GM19240 (cell line): Measurements from ENCODE around the gene FLCN.
A peak's percentile ranks its signal among the peaks of the same experiment; 100 is the strongest.
"Not testable (repeated sequence)": the region's sequence is repeated elsewhere in the genome, so short reads cannot be mapped to it uniquely, and the experiment has no call there.

Experiments
- DNase-seq: peaks from one replicate; pipeline ENCODE4 v3.0.0; 2011; ENCODE audit warnings: low spot score; ENCODE audit not compliant: insufficient read length

The FLCN gene

DNA sequence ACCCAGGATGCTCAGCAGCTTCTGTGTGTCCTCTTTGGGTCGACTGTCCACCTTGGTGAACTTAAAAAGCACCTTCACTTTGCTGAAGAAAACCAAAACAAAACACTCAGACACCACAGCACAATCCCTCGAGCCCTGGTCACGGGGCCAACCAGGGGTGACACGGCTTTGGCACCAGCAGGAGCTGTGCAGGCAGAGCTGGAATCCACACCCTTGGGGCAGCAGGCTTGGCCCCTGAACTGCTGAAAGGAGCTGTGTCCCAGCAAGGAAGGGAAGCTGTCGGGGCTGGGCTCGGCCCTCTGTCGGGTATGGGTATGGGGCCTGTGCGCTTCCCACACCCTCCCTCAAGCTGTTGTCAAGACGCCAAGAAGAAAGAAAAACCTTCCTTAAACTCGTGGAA, 23.2 kb downstream of the FLCN start:
- no peak for DNase-seq

DNA sequence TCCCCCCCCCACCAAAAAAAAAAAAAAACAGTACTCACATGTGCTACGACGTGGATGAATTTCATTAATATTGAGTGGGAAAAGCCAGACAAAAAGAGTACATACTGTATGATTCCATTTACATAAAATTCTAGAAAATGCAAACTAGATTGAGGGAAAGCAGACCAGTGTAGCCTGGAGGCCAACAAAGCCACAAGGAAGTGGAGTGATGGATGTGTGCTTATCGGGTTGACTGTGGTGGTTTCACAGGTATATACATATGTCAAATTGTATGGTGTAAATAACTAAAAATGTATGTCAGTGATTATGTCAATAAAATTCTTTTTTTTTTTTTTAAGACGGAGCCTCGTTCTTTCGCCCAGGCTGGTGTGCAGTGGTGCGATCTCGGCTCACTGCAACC, 29.0 kb downstream of the FLCN start:
- no peak for DNase-seq

DNA sequence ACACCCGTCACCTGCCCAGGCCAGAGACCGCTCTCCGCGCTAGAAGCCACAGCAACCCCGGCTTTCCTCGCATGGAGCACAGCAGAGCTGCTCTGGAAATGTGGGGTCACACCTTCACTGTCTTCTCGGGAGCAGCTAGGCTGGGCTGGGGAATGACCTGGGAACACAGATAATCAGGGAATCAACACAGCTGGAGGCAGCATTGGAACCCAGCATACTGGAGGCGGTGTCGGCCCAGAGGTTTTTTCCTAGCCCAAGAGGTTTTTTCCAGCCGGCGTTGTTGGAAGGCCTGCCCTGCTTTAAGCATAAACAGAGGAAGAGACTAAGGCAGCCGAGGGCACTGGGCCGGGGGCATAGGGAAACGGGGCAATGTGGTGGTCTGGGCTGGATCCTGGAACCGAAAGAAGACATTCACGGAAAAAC, 30.0 kb downstream of the FLCN start:
- DNase-seq, result no peak

DNA sequence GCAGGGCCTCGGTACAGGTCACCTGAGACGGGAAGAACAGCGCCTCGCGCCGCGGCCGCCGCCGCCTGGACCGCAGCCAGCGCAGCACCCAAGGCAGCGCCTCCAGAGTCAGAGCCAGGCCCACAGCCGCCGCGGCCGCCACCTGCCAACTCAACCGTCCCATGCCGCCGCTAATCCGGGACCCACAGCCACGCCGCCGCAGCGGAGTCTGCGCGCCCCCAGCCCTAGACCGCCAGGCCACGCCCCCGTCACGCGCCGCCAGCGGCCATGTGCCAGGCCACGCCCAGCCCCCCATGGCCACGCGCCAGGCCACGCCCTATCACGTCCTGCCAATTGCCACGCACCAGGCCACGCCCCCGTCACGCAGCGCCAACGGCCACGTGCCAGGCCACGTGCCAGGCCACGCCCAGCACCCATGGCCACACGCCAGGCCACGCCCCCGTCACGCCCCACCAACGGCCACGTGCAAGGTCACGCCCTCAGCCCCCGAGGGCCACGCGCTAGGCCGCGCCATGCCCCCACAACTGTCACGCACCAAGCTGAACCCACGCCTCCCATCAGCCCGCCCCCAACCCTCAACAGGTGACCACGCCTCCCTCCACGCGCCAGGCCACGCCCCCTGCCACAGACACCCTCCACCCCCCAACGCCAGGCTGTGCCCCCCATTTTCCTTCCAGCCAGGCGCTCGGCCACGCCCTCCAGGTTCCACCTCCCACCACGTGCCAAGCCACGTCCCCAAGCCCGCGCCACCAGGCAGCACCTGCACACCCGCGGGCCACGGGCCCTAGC, 30.6 kb downstream of the FLCN start, which contains the start of gene PLD6:
TSS of gene PLD6 (minus strand) at position 210 of the 789 bp plus-strand sequence. CDS start at position 163, 47 bp downstream.
- DNase-seq, result peak; percentile 76

DNA sequence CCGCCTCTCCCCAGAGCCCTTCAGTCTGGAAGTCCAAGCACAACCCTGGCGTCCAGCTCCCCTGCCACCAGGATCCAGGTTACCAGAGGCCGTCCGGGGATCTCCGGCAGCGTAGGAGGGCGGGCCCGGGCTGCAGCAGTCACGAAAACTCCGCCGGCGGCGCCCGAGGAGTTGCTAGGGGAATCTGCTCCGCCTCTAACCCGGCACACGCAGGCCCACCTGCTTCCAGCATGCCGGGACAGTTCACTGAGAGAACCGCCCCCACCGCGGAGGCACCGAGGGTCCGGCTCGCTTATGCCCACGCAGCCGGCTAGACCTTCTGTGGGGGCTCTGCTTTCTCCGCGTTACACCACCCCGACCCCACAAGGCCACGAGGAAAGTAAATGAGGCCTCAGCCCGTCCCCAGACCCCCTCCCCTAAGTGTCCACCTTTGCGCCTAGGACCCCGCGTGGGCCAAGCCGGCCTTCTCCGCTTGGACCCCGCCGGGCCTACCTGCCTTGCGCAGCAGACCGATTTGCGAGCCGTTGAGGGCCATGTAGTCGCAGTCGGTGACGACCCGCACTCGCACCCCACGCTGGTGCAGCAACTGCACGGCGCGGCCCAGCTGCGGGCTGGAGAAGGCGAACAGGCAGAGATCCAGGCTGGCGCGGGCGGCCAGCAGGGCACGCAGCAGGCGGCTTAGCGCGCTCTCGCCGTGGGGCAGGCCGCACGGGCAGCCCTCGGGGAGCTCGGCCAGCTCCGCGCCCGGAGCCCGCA, 31.4 kb downstream of the FLCN start:
- peak; percentile 64 for DNase-seq

DNA sequence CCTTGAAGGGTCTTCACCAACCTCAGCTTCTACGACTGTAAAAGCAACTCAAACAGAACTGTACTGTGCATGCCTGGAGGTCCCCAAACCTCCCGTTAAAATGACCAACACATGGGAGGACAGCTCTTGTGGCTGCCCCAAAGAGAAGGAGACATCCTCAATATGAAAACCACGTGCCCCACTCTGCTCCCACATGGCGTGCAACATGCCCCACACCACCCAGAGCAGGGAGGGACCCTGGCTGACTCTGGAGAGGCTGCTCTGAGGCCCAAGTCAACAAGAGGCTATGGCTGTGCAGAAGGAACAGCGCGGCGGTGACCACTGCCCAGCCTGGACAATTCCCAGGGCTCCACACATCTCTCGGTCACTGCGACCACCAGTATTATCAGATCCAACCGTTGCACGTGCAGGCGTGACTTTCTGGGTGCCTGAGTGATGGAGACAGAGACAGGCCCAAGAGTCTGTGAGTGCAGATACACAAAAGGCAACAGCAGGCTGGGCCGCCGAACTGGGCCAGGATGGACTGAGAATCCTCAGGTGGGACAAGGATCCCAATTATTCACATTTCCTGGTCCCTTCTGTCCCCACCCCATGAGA, 32.2 kb downstream of the FLCN start:
- DNase-seq, result no peak

DNA sequence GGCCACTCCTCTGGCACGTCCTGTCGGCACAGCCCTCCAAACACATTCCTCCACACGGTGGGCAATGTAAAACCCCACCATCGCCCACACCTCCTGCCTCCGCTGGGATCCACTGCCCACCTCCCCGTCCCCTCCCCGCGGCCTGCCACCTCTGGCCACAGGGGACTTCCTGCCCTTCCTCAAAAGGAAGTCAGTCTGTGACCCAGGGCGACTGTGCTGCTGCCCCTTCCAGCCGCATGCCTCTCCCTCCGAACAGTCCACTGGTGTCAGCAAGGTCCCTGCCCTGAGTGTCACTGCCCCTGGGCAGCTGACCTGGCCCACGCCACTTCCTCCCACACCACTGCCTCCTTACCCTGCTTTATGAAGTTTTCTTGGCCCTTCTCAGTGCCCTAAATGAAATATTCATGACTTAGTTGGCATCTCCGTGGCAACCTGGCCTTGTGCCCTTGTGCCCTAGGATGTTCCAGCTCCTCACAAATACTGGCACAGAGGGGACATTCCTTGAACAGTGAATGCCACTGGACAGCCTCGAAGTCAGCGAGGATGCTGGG, 32.9 kb downstream of the FLCN start:
- DNase-seq, result no peak

DNA sequence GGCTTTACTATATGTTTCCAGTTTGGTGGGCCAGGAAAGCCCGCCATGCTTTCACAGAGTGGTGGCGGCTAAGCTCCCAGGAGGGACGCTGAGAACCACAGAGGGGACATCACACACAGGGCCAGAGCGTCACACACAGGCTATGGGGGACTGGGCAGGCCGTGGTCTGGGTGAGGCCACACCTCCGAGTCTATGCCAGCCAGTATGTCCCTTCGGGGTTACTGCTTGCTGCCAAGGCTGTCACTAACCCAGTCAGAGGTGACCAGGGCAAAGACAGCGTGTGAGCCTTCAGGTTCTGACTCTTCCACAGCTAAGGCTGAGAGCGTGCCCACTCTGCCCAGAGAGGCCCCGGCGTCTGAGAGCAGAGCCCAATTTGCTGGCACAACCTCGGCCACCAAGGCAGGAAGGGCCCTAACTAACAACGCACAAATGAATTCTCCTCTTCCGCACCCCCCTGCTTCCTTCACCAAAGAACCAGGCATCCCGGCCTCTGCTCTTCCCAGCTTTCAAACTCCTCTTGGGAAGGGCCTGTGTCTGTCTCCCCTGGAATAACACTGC, 33.7 kb downstream of the FLCN start:
- DNase-seq, result no peak

DNA sequence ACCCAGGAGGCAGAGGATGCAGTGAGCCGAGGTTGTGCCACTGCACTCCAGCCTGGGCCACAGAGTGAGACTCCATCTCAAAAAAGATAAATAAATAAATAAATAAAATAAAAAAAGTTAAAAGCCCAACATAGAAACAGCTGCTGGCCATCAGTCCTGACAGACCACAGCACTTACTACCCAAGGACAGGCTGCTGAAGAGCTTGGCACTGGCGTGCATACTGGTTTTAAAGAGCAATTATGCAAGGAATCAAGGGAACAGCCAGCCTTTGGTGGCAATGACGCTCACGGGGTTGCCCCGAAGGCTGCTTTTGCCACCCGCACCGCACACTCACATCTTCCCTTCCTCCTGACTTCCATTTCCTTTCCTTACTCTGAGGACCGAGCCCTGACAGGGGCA, 35.1 kb downstream of the FLCN start:
- no peak for DNase-seq

DNA sequence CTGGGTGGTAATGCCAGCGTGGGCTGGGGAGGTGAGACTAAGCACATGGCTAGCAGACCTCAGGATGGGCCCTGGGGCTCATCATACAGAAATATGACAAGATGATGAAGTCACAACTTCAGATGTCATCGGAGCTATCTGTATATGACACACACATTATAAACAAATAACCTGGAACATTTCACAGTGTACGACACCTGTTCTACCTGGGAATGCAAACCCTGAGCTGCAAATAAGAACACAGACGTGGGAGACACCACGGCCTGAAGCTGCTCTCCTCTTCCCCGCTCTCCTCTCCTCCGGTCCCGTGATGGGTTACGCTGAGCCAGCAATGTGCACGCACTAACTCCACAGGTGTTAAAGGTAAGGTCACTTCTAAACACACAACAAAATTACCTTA, 35.7 kb downstream of the FLCN start:
- no peak for DNase-seq

DNA sequence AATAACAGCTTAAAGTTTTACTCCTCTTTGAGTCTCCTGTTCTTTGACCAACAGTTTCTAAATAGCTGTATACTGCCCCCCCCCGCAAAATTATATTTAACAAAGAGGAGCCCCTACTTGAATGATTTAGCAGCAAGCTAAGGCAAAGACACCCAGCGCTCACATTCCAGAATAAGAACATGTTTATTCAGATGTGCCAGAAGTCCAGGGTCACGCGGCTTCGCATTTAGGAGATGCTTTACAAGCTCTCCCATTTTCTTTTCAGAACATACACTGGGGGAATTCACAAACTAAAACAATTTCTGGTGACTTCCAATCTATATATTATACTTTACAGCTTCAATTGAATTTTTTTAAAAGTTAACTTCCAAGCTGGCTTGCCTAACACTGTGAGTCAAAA, 36.1 kb downstream of the FLCN start:
- DNase-seq, result no peak

DNA sequence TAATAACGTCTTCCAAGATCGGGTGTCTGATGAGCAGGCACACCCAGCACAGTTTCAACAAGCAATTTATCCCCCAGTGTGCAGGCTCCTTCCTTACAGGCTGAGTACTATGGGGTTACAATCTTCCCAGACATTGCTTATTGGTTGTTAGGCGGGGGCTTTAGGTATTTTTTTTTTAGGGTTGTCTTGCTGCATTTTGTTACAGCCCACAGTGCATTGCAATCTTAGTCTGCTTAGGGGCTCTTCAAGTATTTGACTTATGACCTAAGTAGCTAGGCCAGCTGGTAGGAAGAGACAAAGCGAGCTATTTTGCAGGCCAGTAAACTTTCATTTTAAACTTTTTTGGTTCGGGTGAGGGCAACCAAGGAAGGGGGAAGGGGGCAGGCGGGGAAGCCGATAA, 36.7 kb downstream of the FLCN start:
- DNase-seq, result no peak

DNA sequence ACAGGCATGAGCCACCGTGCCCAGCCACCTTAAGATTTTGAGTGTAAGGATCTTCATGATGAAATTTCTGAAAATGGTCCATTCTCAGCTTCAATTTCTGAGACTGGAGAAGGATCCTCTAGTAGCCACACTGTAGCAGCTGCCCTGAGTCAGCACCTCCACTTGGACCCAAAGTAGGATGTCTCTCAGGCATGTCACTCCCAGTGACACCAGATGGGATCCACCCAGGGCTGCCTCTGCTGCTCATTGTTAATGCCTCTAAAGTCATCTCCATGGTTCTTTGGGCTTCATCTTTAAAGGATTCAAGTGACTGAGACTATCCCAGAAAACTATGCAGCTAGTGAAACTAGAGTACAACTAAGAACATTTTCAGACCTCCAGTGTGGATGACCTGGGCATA, 38.7 kb downstream of the FLCN start:
- DNase-seq, result no peak

DNA sequence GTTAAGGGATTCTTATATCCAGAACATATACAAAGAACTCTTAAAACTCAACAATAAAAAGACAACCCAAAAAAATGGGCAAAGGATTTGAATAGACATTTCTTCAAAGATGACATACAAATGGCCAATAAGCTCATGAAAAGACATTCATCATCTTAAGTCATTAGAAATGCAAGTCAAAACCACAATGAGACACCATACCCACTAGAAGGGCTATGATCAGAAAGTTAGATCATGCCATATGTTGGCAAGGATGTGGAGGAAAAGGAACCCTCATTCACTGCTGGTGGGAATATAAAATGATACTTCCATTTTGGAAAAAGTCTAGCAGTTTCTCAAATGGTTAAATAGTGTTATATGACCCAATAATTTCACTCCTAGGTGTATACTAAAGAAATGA, 40.2 kb downstream of the FLCN start:
- no peak for DNase-seq

DNA sequence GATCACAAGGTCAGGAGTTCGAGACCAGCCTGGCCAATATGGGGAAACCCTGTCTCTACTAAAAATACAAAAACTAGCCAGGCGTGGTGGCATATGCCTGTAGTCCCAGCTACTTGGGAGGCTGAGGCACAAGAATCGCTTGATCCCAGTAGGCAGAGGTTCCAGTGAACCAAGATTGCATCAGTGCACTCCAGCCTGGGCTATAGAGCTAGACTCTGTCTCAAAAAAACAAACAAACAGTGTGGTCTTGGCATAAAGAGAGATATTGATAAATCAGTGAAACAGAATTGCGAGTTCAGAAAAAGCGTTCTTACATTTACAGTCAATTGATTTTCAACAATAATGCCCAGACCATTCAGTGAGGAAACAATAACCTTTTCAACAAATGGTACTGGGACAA, 41.5 kb downstream of the FLCN start:
- not testable (repeated sequence) for DNase-seq

DNA sequence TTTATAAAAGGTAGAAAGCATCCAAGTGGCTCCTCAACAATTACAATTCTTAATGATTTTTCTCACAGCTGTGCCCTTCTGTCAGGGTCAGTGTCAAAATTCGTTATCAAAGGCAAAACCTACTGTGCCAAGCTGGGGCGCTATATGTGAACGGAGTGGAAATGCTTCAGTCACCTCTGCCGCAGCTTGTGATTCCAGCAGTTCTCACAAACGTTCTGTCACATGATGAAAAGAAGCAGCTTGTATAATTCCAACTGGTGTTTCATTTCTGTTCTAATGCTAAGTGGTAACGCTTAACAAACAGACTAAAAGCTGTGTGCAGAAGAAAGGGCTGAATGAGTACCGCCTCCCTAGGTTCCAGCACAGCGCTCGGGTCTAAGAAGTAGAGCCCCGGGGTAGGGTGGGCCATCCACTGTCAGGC, 45.0 kb downstream of the FLCN start:
- DNase-seq, result no peak

DNA sequence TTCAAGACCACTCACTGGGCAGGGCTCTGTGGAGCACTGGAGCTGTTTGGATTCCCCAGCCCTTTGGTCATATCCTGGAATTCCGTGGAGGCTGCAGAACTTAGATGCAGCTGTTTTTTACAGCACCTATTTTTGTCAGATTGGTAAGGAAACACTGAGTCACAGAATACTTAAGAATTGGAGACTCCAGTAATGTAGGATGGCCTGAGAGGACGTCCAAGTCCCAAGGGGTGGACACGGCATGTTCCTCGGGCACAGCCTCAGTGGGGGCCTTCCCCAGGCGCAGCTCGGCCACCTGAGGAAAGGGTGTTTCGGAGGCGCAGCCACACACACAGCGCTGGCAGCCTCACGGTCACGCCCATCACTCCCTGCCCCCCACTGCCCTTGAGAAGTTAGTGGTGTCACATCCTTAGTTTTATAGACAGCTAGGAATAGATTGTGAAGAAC, 45.6 kb downstream of the FLCN start:
- DNase-seq, result no peak

DNA sequence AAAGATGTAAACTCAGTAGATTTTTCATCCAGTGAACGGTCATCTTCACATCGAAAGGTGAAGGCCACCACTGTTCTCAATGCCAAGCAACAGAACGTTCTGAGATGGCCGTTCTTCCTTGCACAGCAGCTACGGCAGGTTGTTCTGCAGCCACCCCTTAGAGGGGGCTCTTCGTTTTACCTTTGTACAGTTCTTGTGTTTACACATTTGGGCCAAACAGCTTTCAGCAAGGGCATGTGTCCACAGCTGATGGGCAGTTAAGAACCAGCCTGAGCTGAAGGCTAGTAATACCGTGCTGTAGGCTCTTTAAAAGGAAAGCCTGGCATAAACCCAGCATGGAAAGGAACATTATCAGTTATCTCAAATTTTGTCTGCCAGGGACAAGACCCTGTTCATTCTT, 46.8 kb downstream of the FLCN start:
- DNase-seq, result no peak

DNA sequence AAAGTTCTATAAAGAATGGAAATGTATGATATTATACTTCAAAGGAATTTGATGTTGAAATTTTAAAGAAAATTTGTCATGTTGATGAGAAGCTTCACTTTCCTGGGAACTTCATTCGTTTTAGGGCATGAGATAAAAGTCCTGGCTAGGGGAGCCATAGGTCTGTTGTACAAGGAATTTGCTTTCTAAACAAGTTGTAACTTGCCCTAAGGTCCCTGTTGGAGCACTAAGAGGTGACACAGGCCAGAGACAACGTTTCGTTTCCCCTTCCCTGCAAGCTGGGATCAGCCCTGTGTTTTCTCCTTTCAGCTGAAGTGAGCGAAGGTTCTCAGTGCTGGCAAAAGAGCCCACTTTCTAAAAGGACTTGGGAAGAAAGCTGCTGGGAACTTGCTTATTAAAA, 47.4 kb downstream of the FLCN start:
- DNase-seq, result no peak

DNA sequence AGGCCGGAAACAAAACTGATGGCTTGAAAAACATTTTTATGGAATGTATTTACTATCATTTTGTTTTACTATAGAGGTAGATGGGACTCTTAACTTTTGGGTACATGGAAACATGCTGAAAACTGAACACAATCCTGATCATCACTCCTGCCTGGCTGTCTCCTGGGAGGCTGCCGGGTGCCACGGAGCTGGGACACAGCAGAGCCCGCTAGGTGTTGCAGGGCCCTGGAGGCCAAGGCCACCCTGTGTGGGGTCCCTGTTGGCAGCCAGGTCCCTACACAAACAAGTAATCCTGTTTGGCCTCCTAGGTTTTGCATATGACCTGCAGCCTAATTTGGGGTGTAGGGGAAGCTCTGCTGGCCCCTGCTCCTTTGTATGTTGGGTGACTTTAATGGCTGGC, 48.4 kb downstream of the FLCN start:
- no peak for DNase-seq
